Panc1 (cell line): Measurements from ENCODE around the gene OSBPL5. TPM values are rescaled to one million over a fixed set of nuclear protein-coding genes. Genes with fewer than 3 reads are reported as not detected.

Source experiments
- ATAC-seq: fragments of 200-7000 bp; cut with Tn5 transposase; 2 replicates; pipeline ENCODE4 v1.9.1; 2020; ENCODE audit warnings: mild to moderate bottlenecking, moderate library complexity
- BruUV-seq: library from RNA; stranded (reverse); fragments of 400-500 nt; replicated peaks from 2 replicates; lab custom pipeline; 2021; lab: Mats Ljungman, UMichigan
- CTCF ChIA-PET: fragments of 300-600 bp; sonication (Branson Sonifier 250); formaldehyde crosslinking; loops from one replicate; lab custom pipeline; 2022; ENCODE audit warnings: antibody characterized with exemption; lab: Charles Lee
- POLR2A ChIA-PET: fragments of 300-600 bp; sonication (Branson Sonifier 250); formaldehyde crosslinking; loops from one replicate; lab custom pipeline; 2022; ENCODE audit warnings: antibody characterized with exemption; lab: Charles Lee
- DNase-seq: peaks from one replicate; pipeline ENCODE4 v3.0.0-alpha.2; 2010; ENCODE audit warnings: low read depth, low spot score
- H3K27ac ChIP-seq: 2 replicates; pipeline ENCODE4 v1.5.1; 2011; ENCODE audit warnings: mild to moderate bottlenecking, low read length, inconsistent platforms
- H3K27me3 ChIP-seq: fragments of 200-500 bp; sonication (Bioruptor generic); 2 replicates; pipeline ENCODE4 v1.6.0; 2014; ENCODE audit warnings: low read length, inconsistent platforms; ENCODE audit not compliant: control insufficient read depth, insufficient read depth
- H3K36me3 ChIP-seq: fragments of 200-500 bp; sonication (Bioruptor generic); 2 replicates; pipeline ENCODE4 v1.5.1; 2014; ENCODE audit warnings: inconsistent platforms, mild to moderate bottlenecking, low read length, moderate library complexity; ENCODE audit not compliant: control insufficient read depth, insufficient read depth
- H3K4me1 ChIP-seq: 2 replicates; pipeline ENCODE4 v1.5.1; 2011; ENCODE audit warnings: inconsistent platforms, mild to moderate bottlenecking, low read length, moderate library complexity; ENCODE audit not compliant: control insufficient read depth, insufficient read depth
- H3K4me3 ChIP-seq, 2 experiments: 2 replicates each; pipeline ENCODE4 v1.5.1; 2011 to 2012; ENCODE audit warnings: low read depth in 2 of 2, low read length in 2 of 2, mild to moderate bottlenecking in 2 of 2, inconsistent platforms in 1 of 2, moderate library complexity in 1 of 2
- H3K9me3 ChIP-seq: fragments of 200-500 bp; sonication (Bioruptor generic); 2 replicates; pipeline ENCODE4 v1.5.1; 2014; ENCODE audit warnings: low read depth, mild to moderate bottlenecking, inconsistent platforms, low read length, moderate library complexity; ENCODE audit not compliant: control insufficient read depth, insufficient read depth
- POLR2AphosphoS5 ChIP-seq: IDR thresholded peaks from 2 replicates; pipeline ENCODE4 v1.6.1; 2012; ENCODE audit warnings: mild to moderate bottlenecking, low read depth, low read length, moderate library complexity
- SIN3A ChIP-seq: IDR thresholded peaks from 2 replicates; pipeline ENCODE4 v1.6.1; 2012; ENCODE audit warnings: low read depth, mild to moderate bottlenecking, low read length, moderate library complexity, borderline replicate concordance; ENCODE audit not compliant: insufficient read depth
- TCF7L2 ChIP-seq: IDR thresholded peaks from 2 replicates; pipeline ENCODE4 v1.6.1; 2011; ENCODE audit warnings: mild to moderate bottlenecking, low read depth, low read length, inconsistent platforms
- in situ Hi-C: cut with HindIII; loops from 2 replicates; pipeline ENCODE4 v1.10.0; 2016; ENCODE audit warnings: low sequenced_read_pairs, low pct_unique_long_range_greater_than_20kb
- intact Hi-C: fragments of 100-400 bp; cut with micrococcal nuclease; formaldehyde crosslinking; loops from one replicate; pipeline ENCODE4 v1.10.0; 2022; ENCODE audit not compliant: unreplicated experiment
- total RNA-seq: library from RNA; stranded (reverse); gene quantifications from one replicate; pipeline ENCODE4 v1.2.1, GENCODE V29; 2021; ENCODE audit not compliant: unreplicated experiment
- TF ChIP-seq, protein P1 (sequence below): fragments of 450-650 bp; IDR thresholded peaks from 2 replicates; pipeline ENCODE4 v1.5.1; 2017; ENCODE audit warnings: mild to moderate bottlenecking
- TF ChIP-seq, protein P2 (sequence below), 2 experiments: IDR thresholded peaks; 2 replicates each; pipeline ENCODE4 v1.6.1; 2011 to 2012; ENCODE audit warnings: low read depth in 2 of 2, control low read depth in 1 of 2, low read length in 1 of 2, mild to moderate bottlenecking in 1 of 2, moderate library complexity in 1 of 2; ENCODE audit not compliant: insufficient read depth in 1 of 2

OSBPL5 gene
- total RNA-seq, 1 experiment from 2014 or later, result 20.2 TPM

DNA sequence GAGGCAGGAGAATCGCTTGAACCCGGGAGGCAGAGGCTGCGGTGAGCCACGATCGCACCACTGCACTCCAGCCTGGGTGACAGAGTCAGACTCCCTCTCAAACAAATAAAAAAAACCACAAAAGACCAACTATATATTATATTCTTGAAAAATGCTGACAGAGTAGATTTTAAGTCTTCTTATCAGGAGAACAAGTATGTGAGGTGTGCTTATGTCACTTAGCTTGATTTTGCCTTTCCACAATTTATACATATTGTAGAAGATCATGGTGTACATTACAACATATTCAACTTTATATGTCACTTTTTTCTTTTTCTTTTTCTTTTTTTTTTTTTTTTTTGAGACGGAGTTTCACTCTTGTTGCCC is 83.7 kb downstream of the OSBPL5 start:
- intact Hi-C loops, result no loop called here
- no peak for TF ChIP-seq SIN3A
- Histone ChIP-seq H3K4me3 (no peak overlapping the region), H3K9me3 (no peaks in the 10 kb centered on the region), H3K36me3 (no peaks in the 10 kb centered on the region), H3K27me3 (no peaks in the 10 kb centered on the region), H3K27ac (no peak overlapping the region), H3K4me1 (no peaks in the 10 kb centered on the region)
- no peak for ATAC-seq
- no TSS peak for BruUV-seq
- no peak for DNase-seq
- POLR2A ChIA-PET, result interaction anchor here (0.6 kb wide), 1 partner anchor 8 kb away, joined by 7 read pairs; no protein-coding TSS in a partner anchor
- CTCF ChIA-PET, result interaction anchor here (0.8 kb wide), 1 partner anchor 10 kb away, joined by 3 read pairs; no protein-coding TSS in a partner anchor
- in situ Hi-C loops, result no loop called here

DNA sequence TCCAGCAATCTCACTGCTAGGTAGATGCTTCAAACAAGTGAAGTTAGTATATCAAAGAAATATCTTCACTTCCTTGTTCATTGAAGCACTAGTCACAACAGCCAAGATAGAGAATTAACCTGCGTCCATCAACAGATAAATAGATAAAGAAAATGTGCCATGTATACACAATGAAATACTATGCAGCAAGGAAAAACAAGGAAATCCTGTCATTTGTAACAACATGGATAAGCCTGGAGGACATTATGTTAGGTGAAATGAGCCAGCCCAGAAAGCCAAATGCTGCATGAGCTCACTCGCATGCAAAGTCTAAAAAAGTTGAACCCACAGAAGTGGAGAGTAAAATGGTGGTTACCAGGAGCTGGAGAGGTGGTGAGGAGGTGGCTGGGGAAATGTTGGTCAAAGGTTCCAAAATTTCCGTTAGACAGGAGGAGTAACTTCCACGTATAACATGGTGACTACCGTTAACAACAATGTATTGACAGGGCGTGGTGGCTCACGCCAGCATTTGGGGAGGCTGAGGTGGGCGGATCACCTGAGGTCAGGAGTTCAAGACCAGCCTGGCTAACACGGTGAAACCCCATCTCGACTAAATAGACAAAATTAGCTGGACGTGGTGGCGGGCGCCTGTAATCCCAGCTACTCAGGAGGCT is 84.3 kb downstream of the OSBPL5 start:
- intact Hi-C loops, result no loop called here
- H3K4me3 ChIP-seq, result no peak overlapping the region
- no peaks in the 10 kb centered on the region for H3K4me1 ChIP-seq
- no TSS peak for BruUV-seq
- no peak for ATAC-seq
- H3K27ac ChIP-seq, result no peak overlapping the region
- POLR2A ChIA-PET, result no interaction called here
- DNase-seq, result no peak
- no peaks in the 10 kb centered on the region for H3K36me3 ChIP-seq
- in situ Hi-C loops, result no loop called here
- CTCF ChIA-PET, result no interaction called here
- no peaks in the 10 kb centered on the region for H3K27me3 ChIP-seq
- H3K9me3 ChIP-seq, result no peaks in the 10 kb centered on the region
- TF ChIP-seq SIN3A (no peak), POLR2AphosphoS5 (no peak), TCF7L2 (no peak)
- TF ChIP-seq, protein P1, sequence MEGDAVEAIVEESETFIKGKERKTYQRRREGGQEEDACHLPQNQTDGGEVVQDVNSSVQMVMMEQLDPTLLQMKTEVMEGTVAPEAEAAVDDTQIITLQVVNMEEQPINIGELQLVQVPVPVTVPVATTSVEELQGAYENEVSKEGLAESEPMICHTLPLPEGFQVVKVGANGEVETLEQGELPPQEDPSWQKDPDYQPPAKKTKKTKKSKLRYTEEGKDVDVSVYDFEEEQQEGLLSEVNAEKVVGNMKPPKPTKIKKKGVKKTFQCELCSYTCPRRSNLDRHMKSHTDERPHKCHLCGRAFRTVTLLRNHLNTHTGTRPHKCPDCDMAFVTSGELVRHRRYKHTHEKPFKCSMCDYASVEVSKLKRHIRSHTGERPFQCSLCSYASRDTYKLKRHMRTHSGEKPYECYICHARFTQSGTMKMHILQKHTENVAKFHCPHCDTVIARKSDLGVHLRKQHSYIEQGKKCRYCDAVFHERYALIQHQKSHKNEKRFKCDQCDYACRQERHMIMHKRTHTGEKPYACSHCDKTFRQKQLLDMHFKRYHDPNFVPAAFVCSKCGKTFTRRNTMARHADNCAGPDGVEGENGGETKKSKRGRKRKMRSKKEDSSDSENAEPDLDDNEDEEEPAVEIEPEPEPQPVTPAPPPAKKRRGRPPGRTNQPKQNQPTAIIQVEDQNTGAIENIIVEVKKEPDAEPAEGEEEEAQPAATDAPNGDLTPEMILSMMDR, result no peak

DNA sequence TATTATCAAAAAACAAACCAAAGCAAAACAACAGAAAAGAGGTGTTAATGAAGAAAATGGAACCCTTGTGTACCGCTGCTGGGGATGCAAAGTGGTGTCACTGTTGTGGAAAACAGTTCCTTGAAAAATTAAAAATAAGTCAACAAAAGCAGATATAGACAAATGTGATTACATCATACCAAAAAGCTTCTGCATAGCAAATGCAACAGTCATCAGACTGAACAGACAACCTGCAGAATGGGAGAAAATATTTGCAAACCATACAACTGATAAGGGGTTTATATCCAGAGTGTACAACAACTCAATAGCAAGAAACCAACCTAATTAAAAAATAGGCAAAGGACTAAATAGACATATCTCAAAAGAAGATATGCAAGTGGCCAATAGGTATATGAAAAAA is 85.0 kb downstream of the OSBPL5 start:
- POLR2A ChIA-PET, result no interaction called here
- DNase-seq, result no peak
- no peaks in the 10 kb centered on the region for H3K9me3 ChIP-seq
- no peak overlapping the region for H3K4me3 ChIP-seq
- no peaks in the 10 kb centered on the region for H3K4me1 ChIP-seq
- in situ Hi-C loops (no loop called here), intact Hi-C loops (no loop called here)
- no peak for ATAC-seq
- no TSS peak for BruUV-seq
- H3K36me3 ChIP-seq, result no peaks in the 10 kb centered on the region
- CTCF ChIA-PET, result no interaction called here
- H3K27me3 ChIP-seq, result no peaks in the 10 kb centered on the region
- no peak overlapping the region for H3K27ac ChIP-seq
- TF ChIP-seq SIN3A, result no peak
- no peak for TF ChIP-seq POLR2AphosphoS5
- TF ChIP-seq, protein P1, result no peak
- TF ChIP-seq, protein P2, sequence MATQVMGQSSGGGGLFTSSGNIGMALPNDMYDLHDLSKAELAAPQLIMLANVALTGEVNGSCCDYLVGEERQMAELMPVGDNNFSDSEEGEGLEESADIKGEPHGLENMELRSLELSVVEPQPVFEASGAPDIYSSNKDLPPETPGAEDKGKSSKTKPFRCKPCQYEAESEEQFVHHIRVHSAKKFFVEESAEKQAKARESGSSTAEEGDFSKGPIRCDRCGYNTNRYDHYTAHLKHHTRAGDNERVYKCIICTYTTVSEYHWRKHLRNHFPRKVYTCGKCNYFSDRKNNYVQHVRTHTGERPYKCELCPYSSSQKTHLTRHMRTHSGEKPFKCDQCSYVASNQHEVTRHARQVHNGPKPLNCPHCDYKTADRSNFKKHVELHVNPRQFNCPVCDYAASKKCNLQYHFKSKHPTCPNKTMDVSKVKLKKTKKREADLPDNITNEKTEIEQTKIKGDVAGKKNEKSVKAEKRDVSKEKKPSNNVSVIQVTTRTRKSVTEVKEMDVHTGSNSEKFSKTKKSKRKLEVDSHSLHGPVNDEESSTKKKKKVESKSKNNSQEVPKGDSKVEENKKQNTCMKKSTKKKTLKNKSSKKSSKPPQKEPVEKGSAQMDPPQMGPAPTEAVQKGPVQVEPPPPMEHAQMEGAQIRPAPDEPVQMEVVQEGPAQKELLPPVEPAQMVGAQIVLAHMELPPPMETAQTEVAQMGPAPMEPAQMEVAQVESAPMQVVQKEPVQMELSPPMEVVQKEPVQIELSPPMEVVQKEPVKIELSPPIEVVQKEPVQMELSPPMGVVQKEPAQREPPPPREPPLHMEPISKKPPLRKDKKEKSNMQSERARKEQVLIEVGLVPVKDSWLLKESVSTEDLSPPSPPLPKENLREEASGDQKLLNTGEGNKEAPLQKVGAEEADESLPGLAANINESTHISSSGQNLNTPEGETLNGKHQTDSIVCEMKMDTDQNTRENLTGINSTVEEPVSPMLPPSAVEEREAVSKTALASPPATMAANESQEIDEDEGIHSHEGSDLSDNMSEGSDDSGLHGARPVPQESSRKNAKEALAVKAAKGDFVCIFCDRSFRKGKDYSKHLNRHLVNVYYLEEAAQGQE (IDR thresholded peaks at IDR 0.05; ENCODE audit: insufficient read depth in 1 of 2, low read depth in 2 of 2, low read length in 1 of 2), result no peak
- TF ChIP-seq TCF7L2, result no peak
